Stimulated activated CD8-positive, alpha-beta memory T cell treated with anti-CD3 and anti-CD28 coated beads, Interleukin-4, amount 100 ng/mL, for 1 hour (primary cell): ENCODE data around the gene SLC22A17.
"Not testable (repeated sequence)": the region's sequence is repeated elsewhere in the genome, so short reads cannot be mapped to it uniquely, and the experiment has no call there.

Experiments
- DNase-seq, 2 donors: peaks; one replicate each; pipeline ENCODE4 v3.0.0-alpha.2; 2020; ENCODE audit warnings: low read depth in 2 of 2, low spot score in 1 of 2

SLC22A17 gene

GRCh38 chr14:23352506-23353432, at the start of gene SLC22A17:
Gene SLC22A17 (minus strand): TSS chr14:23352887.
- DNase-seq: peak; percentile 8 to 13

- no peak for DNase-seq
Measured at GRCh38 chr14:23401291-23401690, 48.6 kb upstream of the SLC22A17 start.

GRCh38 chr14:23400496-23401149, 47.9 kb upstream of the SLC22A17 start:
- DNase-seq: not testable (repeated sequence)

GRCh38 chr14:23399591-23399990, 46.9 kb upstream of the SLC22A17 start:
- DNase-seq: no peak

GRCh38 chr14:23399136-23399535, 46.4 kb upstream of the SLC22A17 start:
- no peak for DNase-seq

- no peak for DNase-seq
Measured at GRCh38 chr14:23398348-23398747, 45.7 kb upstream of the SLC22A17 start.

- no peak for DNase-seq
Measured at GRCh38 chr14:23396781-23397407, 44.2 kb upstream of the SLC22A17 start.

- no peak for DNase-seq
Measured at GRCh38 chr14:23396126-23396525, 43.4 kb upstream of the SLC22A17 start.

GRCh38 chr14:23392613-23393012, 39.9 kb upstream of the SLC22A17 start:
- DNase-seq: no peak

GRCh38 chr14:23389871-23390270, 37.2 kb upstream of the SLC22A17 start:
- DNase-seq: not testable (repeated sequence)

- DNase-seq: no peak
Measured at GRCh38 chr14:23389396-23389795, 36.7 kb upstream of the SLC22A17 start.

GRCh38 chr14:23388996-23389395, 36.3 kb upstream of the SLC22A17 start:
- no peak for DNase-seq

GRCh38 chr14:23387916-23388882, 35.5 kb upstream of the SLC22A17 start:
- no peak for DNase-seq

GRCh38 chr14:23386999-23387398, 34.3 kb upstream of the SLC22A17 start:
- no peak for DNase-seq

- not testable (repeated sequence) for DNase-seq
Measured at GRCh38 chr14:23386266-23386657, 33.6 kb upstream of the SLC22A17 start.

- DNase-seq: no peak
Measured at GRCh38 chr14:23385642-23386265, 33.1 kb upstream of the SLC22A17 start.

GRCh38 chr14:23385244-23385641, 32.6 kb upstream of the SLC22A17 start:
- no peak for DNase-seq

GRCh38 chr14:23384364-23385080, 31.8 kb upstream of the SLC22A17 start:
- DNase-seq: no peak

GRCh38 chr14:23382731-23383440, 30.2 kb upstream of the SLC22A17 start:
- no peak for DNase-seq
